ENCODE results near the gene IMPACT. TPM values are rescaled to one million over a fixed set of nuclear protein-coding genes. Genes with fewer than 3 reads are reported as not detected.

IMPACT gene
- total RNA-seq, 2 donors from 2014 or later = 10.9 to 16.9 TPM

- Histone ChIP-seq H3K36me3 (no peaks in the 10 kb centered on the region), H3K9me3 (no peaks in the 10 kb centered on the region), H3K27me3 (no peaks in the 10 kb centered on the region), H3K27ac (no peak overlapping the region), H3K4me3 (no peak overlapping the region), H3K4me1 (no peaks in the 10 kb centered on the region)
- no peak for TF ChIP-seq CTCF (IDR thresholded peaks at IDR 0.05)
- DNase-seq (ENCODE audit: low spot score) = no peak
These were observed 35.5 kb downstream of the IMPACT start for GRCh38 chr18:24461996-24462395.

- DNase-seq (ENCODE audit: low spot score) = no peak
- Histone ChIP-seq H3K36me3 (no peaks in the 10 kb centered on the region), H3K9me3 (no peaks in the 10 kb centered on the region), H3K27ac (no peak overlapping the region), H3K4me1 (no peaks in the 10 kb centered on the region), H3K4me3 (no peak overlapping the region), H3K27me3 (no peaks in the 10 kb centered on the region)
- no peak for TF ChIP-seq CTCF (IDR thresholded peaks at IDR 0.05)
These were observed 36.6 kb downstream of the IMPACT start for GRCh38 chr18:24462838-24463775.

- H3K4me1 ChIP-seq = no peaks in the 10 kb centered on the region
- no peaks in the 10 kb centered on the region for H3K9me3 ChIP-seq
- no peaks in the 10 kb centered on the region for H3K36me3 ChIP-seq
- no peak for DNase-seq (ENCODE audit: low spot score)
- no peak overlapping the region for H3K4me3 ChIP-seq
- no peaks in the 10 kb centered on the region for H3K27me3 ChIP-seq
- TF ChIP-seq CTCF (IDR thresholded peaks at IDR 0.05) = no peak
- H3K27ac ChIP-seq = no peak overlapping the region
These were observed 39.0 kb downstream of the IMPACT start for GRCh38 chr18:24465486-24465885.

- Histone ChIP-seq H3K9me3 (no peaks in the 10 kb centered on the region), H3K36me3 (no peaks in the 10 kb centered on the region)
- DNase-seq (ENCODE audit: low spot score) = no peak
These were observed 40.3 kb downstream of the IMPACT start for GRCh38 chr18:24466771-24467170.

GRCh38 chr18:24470022-24470618, 43.6 kb downstream of the IMPACT start:
- Histone ChIP-seq H3K4me3 (no peak overlapping the region), H3K9me3 (no peaks in the 10 kb centered on the region), H3K36me3 (no peaks in the 10 kb centered on the region), H3K27ac (no peak overlapping the region), H3K27me3 (no peaks in the 10 kb centered on the region), H3K4me1 (no peaks in the 10 kb centered on the region)
- no peak for DNase-seq (ENCODE audit: low spot score)
- no peak for TF ChIP-seq CTCF (IDR thresholded peaks at IDR 0.05)

More at GRCh38 chr18:24466771-24467170, 40.3 kb downstream of the IMPACT start:
- no peak for TF ChIP-seq CTCF (IDR thresholded peaks at IDR 0.05)
- no peaks in the 10 kb centered on the region for H3K4me1 ChIP-seq
- no peak overlapping the region for H3K27ac ChIP-seq
- no peak overlapping the region for H3K4me3 ChIP-seq
- no peaks in the 10 kb centered on the region for H3K27me3 ChIP-seq
